Activated CD8-positive, alpha-beta memory T cell treated with anti-CD3 and anti-CD28 coated beads for 1 hour (primary cell): ENCODE results near the gene TMEM150B.
A peak's percentile ranks its signal among the peaks of the same experiment; 100 is the strongest.

Experiments used
- DNase-seq, 2 donors: peaks; one replicate each; pipeline ENCODE4 v3.0.0-alpha.2; 2020; ENCODE audit warnings: low read depth in 1 of 2; ENCODE audit errors: extremely low read depth in 1 of 2

The TMEM150B gene

DNA sequence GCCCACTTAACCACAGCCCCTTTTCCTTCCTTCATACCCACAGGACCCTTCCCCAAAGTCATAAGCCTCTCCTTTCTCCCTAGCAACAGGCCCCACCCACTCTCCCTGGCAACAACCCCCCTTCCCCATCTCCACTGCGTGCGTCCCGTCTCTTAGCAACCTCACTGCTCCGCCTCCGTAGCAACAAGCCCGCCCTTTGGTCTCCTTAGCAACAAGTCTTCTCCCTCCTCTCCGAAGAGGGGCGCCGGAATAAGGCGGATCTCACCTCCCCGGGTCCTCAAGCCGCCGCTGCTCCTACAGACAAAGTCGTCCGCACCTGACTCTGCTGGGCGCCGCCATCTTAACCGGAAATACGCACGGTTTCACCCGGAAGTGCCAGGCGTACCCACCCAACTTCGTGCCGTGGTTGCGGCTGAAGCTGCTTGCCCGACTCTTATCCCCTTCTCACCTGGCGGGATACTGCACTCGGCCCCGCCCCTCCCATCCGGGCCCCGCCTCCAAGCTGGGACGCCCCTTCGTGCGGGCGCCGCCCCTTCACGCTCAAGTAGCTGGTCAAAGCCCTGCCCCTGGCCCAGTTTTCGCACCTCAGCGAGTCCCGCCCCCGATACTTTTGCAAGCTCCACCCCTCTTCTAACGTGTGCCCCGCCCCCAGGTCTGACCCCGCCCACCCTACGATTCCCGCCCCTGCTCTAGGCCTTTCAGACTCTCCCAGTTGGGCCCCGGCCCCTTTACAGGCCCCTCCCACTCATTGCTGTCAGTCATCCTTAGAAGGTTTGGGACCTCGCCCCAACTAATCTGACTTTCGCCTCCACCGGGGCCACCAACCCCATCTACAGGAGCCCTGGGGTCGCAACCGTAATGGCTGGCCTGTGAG is 45.1 kb downstream of the TMEM150B start, which contains the start of gene HSPBP1:
HSPBP1 (minus strand) TSS at position 341 of the 874 bp plus-strand sequence. CDS start 502 bp downstream, outside the sequence.
- DNase-seq = peak; percentile 85 to 86

DNA sequence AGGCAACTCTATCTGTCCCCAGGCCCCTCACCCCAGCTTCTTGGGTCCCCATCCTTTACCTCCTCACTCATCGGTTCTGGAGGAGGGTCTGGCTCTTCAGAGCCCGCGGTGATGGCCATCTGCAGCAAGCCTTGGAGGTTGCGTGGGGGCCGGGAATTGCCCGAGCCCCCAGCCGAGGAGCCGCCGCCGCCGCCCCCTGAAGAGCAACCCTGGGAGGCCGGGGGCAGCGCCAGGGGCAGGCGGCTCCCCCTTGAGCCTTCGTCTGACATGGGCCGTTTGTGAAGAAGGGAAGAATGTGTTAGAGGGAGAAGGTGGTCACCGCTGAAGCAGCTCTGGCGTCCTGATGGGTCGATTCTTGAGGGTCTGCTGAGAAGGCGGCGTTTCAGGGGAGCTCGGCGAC is 45.8 kb downstream of the TMEM150B start:
- DNase-seq = no peak

- no peak for DNase-seq
Observed at GRCh38 chr19:55278391-55279135, 46.6 kb downstream of the TMEM150B start.

- no peak for DNase-seq
Observed at GRCh38 chr19:55277494-55277893, 47.6 kb downstream of the TMEM150B start.

DNA sequence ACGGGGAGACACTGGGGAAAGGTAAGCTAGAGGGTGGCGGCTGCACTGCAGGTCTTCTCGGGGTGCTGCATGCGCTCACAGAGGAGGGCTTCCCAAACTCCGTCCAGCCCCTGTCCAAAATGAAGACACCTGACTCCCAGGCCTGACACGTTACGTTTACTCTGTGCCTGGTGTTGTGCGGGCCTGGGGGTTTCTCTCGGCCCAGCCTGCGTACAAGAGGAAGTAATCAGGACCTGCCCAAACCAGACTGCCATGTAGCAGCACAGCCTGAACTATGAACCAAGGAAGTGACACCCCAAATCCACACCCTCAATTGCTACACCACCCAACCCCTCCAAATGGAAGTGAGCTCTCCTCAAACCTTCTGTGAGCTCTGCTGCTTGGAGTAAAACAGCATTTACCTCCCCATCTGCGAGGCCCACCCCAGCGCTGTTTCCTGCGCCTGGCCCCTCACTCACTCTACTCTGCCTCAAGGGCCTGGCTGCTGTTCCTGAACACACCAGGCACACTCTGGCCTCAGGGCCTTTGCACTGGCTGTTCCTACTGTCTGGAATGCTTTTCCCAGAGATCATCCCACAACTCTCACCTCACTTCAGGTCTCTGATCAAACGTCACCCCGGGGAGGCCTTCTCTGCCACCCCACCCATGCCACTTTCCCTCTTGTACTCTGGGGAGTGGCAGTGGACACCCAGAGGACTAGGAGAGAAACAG is 48.3 kb downstream of the TMEM150B start:
- no peak for DNase-seq

- no peak for DNase-seq
Observed at GRCh38 chr19:55275851-55276719, 49.1 kb downstream of the TMEM150B start.

DNA sequence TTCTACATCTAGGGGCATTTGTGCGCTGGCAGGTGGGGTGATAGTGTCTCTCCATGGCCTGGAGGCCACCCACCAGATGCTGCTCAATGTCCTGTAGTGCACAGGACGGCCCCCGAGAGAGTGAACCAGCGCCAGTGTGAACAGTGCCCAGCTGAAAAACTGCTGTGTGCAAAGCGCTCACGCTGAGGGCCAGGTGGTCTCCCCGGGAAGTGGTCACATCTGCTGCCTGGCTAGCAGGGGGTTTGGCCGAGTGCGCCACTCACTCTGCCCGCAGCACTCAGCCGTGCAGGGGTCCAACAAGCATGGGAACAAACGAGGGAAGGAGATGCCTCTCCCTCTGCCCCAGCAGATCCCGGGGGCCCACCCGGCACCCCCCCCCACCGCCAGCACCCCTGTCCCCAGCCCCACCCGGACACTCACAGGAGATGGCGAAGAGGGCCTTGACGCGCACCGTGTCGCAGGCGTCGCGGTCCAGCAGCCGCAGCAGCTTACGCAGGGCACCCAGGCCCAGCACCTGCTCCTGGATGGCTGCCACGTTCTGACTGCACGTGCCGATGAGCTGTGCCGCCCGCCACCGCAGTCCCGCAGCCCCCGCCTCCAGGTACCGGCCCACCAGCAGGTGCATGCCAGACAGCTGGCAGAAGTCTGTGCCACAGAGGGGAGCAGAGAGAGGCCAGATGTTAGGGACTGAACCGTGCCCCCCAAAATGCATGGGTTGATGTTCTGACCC is 51.0 kb downstream of the TMEM150B start:
- DNase-seq = no peak

DNA sequence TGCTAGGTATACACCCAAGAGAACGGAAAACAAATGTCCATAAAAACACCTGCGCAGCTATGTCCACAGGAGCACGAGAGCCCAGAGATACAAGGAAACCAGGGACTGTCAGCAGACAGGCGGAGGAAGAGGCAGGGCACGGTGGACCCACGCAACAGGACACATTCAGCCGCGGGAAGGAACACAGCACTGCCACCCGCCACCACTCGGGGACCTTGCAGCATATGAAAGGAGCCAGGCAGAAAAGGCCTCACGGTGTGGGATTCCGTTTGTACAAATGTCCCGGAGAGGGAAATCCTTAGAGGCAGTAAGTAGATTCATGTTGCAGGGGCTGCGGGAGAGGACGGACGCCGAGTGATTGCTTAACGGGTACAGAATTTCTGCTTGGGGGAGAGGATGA is 53.0 kb downstream of the TMEM150B start:
- DNase-seq = no peak

DNA sequence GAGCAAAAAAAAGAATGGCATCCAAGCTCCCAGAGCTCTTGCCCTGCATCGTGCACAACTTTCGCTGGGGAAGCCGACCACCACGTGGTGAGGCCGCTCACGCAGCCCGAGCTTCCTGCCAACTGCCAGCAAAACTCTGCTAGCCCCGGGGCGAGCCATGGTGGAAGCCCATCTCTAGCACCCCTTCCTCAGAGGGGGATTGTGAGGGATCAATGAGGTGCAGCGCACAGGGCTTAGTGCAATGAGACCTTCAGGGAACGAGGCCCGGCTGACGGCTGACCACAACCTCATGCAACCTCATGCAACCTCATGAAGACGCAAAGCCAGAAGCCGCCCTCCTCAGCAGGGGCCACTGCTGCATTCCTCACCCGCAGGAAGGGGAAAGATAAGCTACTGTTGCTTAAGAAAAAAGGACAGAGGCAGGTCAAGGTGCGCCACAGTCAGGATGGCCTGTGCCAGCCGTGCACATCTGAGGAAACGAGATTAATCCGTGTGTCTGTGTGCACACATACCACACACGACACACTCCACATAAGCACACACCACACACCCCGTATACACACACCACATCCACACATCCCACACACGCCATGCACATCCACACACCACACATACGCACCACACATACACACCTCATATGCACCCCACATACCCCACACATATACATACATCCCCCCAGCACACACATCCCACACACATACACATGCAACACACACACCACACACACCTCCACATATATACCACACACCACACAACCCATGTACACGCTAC is 54.8 kb downstream of the TMEM150B start:
- no peak for DNase-seq

GRCh38 chr19:55269299-55269698 is 55.8 kb downstream of the TMEM150B start:
- DNase-seq = no peak

GRCh38 chr19:55266840-55267239 is 58.3 kb downstream of the TMEM150B start:
- no peak for DNase-seq

GRCh38 chr19:55266404-55266803 is 58.7 kb downstream of the TMEM150B start:
- no peak for DNase-seq

- no peak for DNase-seq
Observed at GRCh38 chr19:55265723-55266386, 59.3 kb downstream of the TMEM150B start.

DNA sequence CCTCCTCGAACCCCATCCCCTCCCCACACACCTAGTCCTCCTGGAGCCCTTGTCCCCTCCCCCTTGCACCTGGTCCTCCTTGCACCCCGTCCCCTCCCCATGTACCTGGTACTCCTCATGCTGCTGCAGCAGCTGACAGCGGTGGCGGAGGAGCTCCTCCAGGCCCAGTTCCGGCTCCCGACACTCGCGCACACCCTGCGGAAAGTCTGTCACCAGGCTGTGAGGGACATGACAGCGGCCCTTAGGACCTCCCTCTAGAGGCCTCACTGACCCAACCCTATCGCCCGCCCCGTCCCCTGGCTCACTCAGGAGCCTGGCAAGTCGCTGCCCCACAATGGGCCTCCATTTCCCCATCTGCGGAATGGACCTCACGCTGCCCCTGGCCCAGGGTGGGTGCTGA is 60.0 kb downstream of the TMEM150B start:
- no peak for DNase-seq

- no peak for DNase-seq
Observed at GRCh38 chr19:55264531-55264930, 60.6 kb downstream of the TMEM150B start.
